Measurements from ENCODE around the gene PACS2. TPM values are rescaled to one million over a fixed set of nuclear protein-coding genes. Genes with fewer than 3 reads are reported as not detected.

The PACS2 gene
- total and polyA plus RNA-seq, 2 of the 4 experiments (the other 2 are of a cell fraction), result 15.6 to 32.2 TPM

GRCh38 chr14:105333613-105334364, 19.2 kb downstream of the PACS2 start:
- CTCF ChIA-PET, result no interaction called here
- DNase-seq (no peak), ATAC-seq (ENCODE audit: low read depth) (no peak)
- H2AK9ac ChIP-seq (replicated peaks; ENCODE audit: low read depth, low read length, poor library complexity), result peak overlapping the region; percentile 3
- intact Hi-C loops (cut with micrococcal nuclease) (no loop called here), dilution Hi-C loops (cut with HindIII; ENCODE audit: low sequenced_read_pairs, unreplicated experiment) (no loop called here), in situ Hi-C loops (cut with MboI; ENCODE audit: low sequenced_read_pairs) (no loop called here)
- H3K18ac ChIP-seq (ENCODE audit: low read depth, low read length), result no peak overlapping the region
- H3K27ac ChIP-seq (ENCODE audit: insufficient read depth, low read length), result no peak overlapping the region
- WGBS, 2 experiments (ENCODE audit: extremely low coverage in 2 of 2, insufficient read length in 1 of 2), result 74% methylated on average over 8 of the region's 18 CpGs; no CpG with 5 or more reads in 1 of the 2 experiments
- no peak for TF ChIP-seq CEBPB (IDR thresholded peaks at IDR 0.05; ENCODE audit: low read depth, low read length)
- no peak for TF ChIP-seq POLR2A (IDR thresholded peaks at IDR 0.05; ENCODE audit: low read depth, low read length)
- TF ChIP-seq RCOR1 (IDR thresholded peaks at IDR 0.05; ENCODE audit: insufficient replicate concordance, low read length), result no peak
- no peak for TF ChIP-seq BHLHE40 (IDR thresholded peaks at IDR 0.05; ENCODE audit: low read depth, low read length)
- no peak for TF ChIP-seq MAFK (IDR thresholded peaks at IDR 0.05; ENCODE audit: low read depth, low read length)
- no peak for TF ChIP-seq CHD1 (IDR thresholded peaks at IDR 0.05; ENCODE audit: low read depth, low read length)
- no peak overlapping the region for H3K56ac ChIP-seq (ENCODE audit: extremely low read depth, insufficient read depth, low read length)
- H3K79me1 ChIP-seq (ENCODE audit: low read depth in 1 of 2, low read length in 2 of 2), result peaks cover 11 to 75% of the 10 kb centered on the region in 2 experiments
- no peak overlapping the region for H3K14ac ChIP-seq (replicated peaks; ENCODE audit: low read depth, low read length)
- peaks cover 5% of the 10 kb centered on the region; the same call in 1 of the 2 replicates for H3K4me1 ChIP-seq (ENCODE audit: control insufficient read depth, insufficient read depth, low read length)
- H4K8ac ChIP-seq (ENCODE audit: low read depth in 2 of 2, low read length in 2 of 2), result no peak overlapping the region
- no peak overlapping the region for H2AFZ ChIP-seq (replicated peaks; ENCODE audit: low read length, poor library complexity)
- H2BK120ac ChIP-seq (ENCODE audit: low read depth, low read length), result no peak overlapping the region
- no peak overlapping the region for H2BK20ac ChIP-seq (ENCODE audit: low read depth, low read length)
- POLR2A ChIA-PET (ENCODE audit: unreplicated experiment), result no interaction called here
- H3K27me3 ChIP-seq (ENCODE audit: control insufficient read depth, insufficient read depth, low read length), result no peaks in the 10 kb centered on the region
- H2BK15ac ChIP-seq (ENCODE audit: low read depth, low read length), result no peak overlapping the region
- H4K91ac ChIP-seq (ENCODE audit: insufficient read depth, low read depth, low read length), result no peak overlapping the region
- H3K4ac ChIP-seq (ENCODE audit: low read depth, low read length), result no peak overlapping the region
- BruUV-seq (replicated peaks), result no TSS peak
- H4K20me1 ChIP-seq (ENCODE audit: insufficient read depth, low read length), result peaks cover 64% of the 10 kb centered on the region
- no peaks in the 10 kb centered on the region; the same call in 1 of the 2 replicates for H3K9me3 ChIP-seq (ENCODE audit: control insufficient read depth, insufficient read depth, low read length)
- H3K9me1 ChIP-seq (ENCODE audit: insufficient read depth, low read length), result peaks cover 9% of the 10 kb centered on the region; the same call in 1 of the 2 replicates
- H3K4me3 ChIP-seq (ENCODE audit: insufficient read depth, low read depth, low read length), result no peak overlapping the region
- no peak overlapping the region for H2AK5ac ChIP-seq (ENCODE audit: low read depth, low read length)
- no peak overlapping the region for H3K4me2 ChIP-seq (ENCODE audit: low read depth, low read length)
- H3K36me3 ChIP-seq (ENCODE audit: control insufficient read depth, insufficient read depth, low read length), result no peaks in the 10 kb centered on the region
- H4K5ac ChIP-seq (ENCODE audit: low read depth, low read length), result no peak overlapping the region
- no peak overlapping the region for H2BK5ac ChIP-seq (ENCODE audit: low read depth, low read length, poor library complexity, severe bottlenecking)
- no peak overlapping the region for H3K23ac ChIP-seq (ENCODE audit: low read depth, low read length)
- no peak overlapping the region for H3K9ac ChIP-seq (ENCODE audit: low read depth, low read length)

Data from IMR-90 (cell line).